ENCODE measurements around the gene TSPAN5. TPM values are rescaled to one million over a fixed set of nuclear protein-coding genes. Genes with fewer than 3 reads are reported as not detected.
A peak's percentile ranks its signal among the peaks of the same experiment; 100 is the strongest.

Gene TSPAN5
- total RNA-seq, 1 donor from 2014 or later: 42.6 TPM

DNA sequence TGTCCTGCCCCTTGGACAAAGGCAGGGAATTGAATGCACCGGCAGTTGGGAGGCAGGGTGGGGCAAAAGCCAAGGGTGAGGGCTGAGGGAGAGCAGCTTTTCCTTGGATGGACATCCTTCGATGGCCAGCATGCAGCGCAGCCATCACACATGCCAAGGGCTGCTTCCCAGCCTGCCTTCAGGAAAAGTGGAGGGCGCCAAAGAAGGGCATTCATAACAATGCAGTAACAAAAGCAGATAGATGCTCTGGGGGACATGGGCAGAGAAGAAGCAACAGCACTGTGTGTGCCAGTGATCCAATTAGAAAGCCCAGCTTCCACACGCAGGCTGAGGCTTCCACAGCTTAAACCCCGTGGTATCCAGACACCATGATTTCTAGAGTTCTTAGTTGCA is 71.5 kb downstream of the TSPAN5 start:
- no peak for DNase-seq (ENCODE audit: low spot score)

DNA sequence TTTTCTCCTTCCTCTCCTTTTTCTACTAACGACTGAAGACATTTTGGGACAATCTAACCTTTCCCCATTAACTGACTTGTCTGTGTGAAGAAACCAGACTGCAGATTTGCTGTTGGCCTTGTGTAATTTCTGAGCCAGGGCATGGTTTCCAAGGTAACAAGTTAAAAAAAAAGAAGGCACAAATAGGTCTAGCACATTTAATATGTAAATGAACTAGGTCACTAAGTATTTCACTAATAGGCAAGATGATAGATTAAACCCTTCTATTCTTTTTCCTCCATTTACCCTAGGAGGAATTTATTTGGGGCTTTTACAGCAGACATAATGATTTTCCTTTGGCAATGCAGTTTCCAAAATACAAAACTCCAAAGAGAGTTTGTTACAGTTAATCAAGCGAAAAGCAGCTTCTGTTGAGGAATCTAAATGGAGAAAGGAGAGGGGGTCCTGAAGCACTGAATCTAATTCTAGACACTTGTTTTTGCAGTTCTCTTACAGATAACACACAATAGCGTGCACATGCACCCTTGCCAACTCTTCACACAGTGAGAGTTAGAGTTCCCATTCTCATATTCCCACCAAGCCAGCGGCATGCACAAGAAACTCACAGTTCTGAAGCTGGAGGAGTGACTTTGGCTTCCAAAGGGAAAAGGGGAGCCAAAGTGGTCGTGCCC is 72.0 kb downstream of the TSPAN5 start:
- no peak for DNase-seq (ENCODE audit: low spot score)

DNA sequence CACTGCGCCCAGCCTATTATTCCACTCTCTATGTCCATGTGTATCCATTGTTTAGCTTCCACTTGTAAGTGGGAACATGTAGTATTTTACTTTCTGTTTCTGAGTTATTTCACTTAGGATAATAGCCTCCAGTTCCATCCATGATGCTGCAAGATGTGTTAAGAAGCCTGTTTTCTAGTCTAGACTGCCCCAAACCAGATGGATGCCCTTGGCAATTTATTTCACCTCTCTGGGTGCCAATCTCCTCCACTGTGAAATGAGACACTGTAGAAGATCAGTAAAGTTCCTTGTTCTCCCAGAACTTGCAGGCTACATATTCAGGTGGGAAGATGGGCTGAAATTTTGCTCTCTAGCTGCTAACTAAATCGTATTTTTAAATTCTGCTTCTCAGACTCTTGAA is 72.8 kb downstream of the TSPAN5 start:
- no peak for DNase-seq (ENCODE audit: low spot score)

DNA sequence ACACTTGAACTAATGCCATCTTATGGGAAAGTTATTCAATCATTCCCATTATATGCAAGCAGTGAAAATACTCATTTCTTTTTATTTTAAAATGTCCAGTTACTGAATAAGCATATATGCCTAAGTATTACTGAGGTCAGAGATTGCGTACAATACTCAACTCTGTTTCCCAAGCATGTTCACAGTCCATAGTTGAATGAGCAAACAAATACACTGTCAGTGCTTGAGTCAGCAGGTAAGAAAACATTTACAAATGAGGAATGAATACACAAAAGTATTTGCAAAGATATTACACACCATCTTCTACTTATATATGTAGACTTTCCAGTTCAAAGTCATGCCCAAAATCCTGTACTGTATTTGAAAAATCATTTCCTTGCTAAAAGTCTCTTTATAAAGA is 74.1 kb downstream of the TSPAN5 start:
- no peak for DNase-seq (ENCODE audit: low spot score)

DNA sequence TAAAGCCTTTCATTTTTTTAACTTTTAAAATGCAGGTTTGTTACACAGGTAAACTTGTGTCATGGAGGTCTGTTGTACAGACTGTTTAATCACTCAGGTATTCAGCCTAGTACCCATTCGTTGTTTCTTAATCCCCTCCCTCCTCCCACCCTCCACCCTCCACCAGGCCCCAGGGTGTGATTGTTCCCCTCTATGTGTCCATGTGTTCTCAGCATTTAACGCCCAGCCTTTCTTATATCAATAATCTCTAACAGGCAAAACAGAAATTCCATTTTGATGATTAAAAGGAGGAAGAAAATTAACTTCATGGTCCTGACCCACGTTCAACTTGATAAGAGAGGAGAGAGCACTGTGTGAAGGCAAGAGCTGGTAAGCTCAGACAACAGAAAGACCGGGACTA is 75.1 kb downstream of the TSPAN5 start:
- no peak for DNase-seq (ENCODE audit: low spot score)

DNA sequence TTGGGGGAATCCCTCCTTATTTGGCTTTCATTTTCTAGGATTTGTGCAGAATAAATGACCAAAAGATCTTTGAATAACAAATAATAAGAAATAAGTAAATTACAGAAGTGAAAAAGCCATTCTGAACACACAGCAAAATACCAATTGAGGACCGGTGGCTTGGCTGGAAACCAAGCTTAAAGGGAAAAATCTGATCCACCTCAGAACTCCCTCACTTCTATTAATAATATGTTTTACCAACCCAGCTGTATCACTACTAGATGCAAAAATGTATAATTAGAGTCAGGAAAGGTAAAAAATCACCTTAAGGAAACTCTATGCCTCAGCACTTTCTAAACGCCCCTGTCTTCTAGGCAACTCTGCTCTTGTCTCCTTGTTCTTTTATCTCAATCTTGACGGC is 77.3 kb downstream of the TSPAN5 start:
- DNase-seq (ENCODE audit: low spot score): no peak

DNA sequence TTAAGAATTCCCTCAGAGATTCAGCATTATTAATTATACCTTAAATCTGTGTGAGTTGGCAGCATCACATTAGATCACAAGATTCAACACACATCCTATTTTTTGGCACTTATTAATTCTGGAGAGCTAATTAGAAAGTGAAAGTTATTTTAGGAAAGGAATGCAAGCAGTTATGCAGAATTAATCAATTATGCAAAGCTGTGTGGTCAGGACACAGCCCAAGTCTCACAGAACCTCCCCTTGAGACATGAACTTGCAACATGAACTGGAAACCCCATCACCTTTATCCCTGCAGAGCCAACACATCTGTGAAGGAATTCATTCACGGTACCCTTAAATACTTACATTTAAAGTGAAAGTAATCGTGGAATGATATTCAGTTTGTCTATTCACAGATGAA is 80.5 kb downstream of the TSPAN5 start:
- DNase-seq (ENCODE audit: low spot score): no peak

DNA sequence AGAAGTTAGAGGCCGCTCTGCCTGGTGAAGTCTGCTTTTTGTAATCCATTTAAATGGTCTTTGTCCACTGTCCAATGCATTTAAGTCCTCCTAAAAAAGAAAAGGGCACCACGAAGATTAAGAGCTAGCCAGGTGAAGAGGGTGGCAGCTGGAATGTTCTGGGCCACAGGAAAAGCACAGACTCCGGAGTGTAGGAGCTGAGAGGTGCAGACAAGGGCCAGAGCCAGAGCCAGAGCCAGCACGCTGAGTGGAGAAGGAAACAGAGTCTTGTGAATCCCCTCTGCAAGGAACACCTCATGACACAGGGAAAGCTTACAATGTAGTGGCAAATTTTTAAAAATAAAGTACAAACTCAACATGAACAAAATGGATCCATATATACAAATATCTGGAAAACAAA is 83.6 kb downstream of the TSPAN5 start:
- DNase-seq (ENCODE audit: low spot score): no peak

DNA sequence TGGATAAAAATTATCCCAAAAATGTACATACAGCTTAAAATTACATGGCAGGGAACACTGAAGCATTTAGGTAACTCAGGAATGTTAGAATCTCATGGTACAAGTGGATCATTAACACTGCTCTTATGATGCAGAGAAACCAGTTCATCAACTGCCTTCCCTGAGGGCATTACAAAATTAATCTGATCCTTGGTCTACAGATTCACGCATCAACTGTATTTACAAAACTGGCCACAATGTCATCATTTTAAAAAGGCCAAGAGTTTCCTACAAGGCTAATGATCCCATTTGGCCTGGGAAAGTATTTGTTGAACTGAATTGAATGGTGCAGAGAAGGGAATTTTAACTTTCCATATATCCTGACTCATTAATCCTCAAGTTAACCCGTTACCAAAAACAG is 84.6 kb downstream of the TSPAN5 start:
- DNase-seq (ENCODE audit: low spot score): no peak

DNA sequence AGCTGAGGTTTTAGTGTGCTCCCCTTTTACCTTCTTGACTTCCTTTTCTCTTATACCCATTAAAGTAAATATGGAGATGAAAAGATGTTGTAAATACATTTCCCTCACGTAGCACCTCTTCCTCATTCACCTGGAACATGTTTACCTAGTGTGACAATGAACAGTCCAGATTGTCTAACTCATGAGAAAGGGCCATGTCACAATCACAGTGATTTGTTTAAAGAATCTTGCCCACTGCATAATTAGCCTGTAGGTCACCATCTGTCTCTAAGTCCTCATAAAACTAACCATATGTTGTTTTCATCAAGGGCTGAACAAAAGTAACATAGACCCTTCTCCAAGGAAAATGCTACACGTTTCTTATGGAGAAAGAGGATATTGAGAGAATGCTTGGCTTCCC is 85.7 kb downstream of the TSPAN5 start:
- no peak for DNase-seq (ENCODE audit: low spot score)

DNA sequence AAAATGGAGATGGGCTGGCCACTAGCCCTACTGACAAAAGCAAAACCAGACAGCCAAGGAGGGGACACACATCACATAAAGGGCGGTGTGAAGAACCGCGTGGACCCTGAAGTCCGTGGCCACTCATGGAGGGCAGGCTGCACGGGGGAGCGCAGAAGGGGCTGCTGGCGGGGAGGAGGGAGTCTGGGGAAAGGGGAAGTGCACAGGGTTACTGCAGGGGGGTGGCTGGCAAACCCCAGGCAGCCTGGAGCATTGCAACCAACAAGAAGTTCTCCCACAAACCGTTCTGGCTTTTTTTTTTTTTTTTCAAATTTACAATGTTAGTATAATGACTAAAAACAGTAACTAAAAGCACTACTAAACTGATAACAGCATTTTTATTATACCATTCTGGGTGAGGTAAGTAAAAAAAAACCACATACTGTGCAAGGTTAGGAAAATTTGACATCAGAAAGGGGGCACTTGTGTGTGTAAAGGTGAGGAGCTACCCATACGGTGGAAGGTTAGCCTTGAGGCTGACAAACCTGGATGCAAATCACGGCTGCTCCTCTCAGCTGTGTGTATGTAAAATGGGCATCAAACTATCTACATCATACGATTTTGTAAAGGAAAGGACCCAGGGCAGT is 87.1 kb downstream of the TSPAN5 start:
- no peak for DNase-seq (ENCODE audit: low spot score)

DNA sequence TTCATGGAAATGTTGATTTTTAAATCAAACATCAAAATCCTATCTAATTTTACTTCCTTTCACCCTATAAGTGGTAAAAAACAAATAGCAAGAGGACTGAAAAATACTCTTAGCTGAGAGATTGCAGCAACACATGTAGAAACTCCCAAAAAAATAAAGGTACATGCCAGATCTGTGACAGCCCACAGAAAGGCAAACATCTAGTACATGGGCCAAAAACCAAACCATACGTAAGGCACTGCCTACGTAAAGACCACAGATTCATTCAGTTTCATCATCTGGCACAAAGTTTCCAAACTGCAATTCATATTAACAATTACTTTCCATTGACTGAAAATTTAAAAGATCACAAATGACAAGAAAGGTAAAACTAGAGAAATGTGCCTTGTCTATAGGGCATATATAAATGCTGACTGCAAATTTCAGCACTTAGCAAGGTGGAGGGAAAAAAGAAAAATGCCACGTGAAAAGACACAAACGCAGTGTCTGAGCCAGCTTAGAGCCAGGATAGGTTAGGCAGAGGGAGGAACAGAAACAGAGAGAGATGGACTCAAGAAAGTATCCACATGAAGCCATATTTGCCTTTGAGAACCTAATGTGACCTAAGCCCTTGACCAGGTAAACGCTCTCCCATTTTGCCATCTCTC is 88.1 kb downstream of the TSPAN5 start:
- DNase-seq (ENCODE audit: low spot score): no peak

DNA sequence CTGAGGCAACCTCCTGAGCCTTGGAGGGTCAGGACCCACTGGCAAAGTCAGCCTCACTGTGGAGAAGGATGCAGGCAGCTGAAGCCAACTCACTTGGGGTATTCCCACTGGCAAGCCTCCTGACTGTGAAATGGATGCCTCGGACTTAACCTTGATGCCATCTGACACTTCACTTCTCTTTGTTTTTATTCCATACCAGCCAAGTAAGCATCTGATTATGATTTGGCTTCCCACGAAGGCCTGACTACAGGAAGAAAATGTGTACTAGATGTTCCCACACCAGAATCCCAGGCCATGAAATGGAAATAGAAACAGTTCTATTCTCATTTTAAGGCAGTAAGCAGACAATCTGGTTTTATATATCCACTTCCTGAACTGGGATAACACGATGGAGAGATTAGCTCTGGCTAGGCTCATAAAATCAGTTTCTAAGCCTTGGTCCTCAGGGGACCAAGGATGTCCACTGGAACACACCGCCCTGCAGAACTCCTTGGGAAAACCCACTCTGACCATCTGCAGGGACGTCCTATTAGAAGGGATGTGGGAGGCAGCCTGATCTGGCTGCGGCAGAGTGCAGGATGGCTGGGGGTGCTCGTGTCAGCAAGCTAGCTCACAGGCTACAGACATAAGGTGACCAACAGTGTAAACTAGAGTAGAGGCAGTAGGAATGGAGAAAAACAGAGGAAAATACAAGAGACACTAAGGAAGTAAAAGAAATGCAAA is 89.3 kb downstream of the TSPAN5 start:
- peak; percentile 43 for DNase-seq (ENCODE audit: low spot score)

DNA sequence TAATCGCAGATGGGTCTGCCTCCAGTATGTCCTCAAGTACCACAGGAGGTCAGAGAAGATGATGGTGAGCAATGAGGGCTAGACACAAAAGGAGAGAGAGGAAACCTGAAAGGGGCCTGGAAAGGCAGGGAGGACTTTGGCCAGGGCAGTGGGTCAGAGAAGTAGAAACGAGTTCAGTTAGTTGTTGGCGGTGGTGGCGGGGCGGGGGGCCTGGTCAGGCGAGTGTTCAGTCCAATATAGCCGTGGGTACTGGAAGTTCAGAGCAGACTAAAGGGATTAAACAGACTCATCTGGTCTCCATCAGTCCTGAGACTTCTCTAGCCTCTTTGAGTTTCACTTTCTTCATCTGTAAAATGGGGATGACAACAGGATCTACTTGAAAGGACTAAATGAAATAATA is 90.8 kb downstream of the TSPAN5 start:
- no peak for DNase-seq (ENCODE audit: low spot score)

DNA sequence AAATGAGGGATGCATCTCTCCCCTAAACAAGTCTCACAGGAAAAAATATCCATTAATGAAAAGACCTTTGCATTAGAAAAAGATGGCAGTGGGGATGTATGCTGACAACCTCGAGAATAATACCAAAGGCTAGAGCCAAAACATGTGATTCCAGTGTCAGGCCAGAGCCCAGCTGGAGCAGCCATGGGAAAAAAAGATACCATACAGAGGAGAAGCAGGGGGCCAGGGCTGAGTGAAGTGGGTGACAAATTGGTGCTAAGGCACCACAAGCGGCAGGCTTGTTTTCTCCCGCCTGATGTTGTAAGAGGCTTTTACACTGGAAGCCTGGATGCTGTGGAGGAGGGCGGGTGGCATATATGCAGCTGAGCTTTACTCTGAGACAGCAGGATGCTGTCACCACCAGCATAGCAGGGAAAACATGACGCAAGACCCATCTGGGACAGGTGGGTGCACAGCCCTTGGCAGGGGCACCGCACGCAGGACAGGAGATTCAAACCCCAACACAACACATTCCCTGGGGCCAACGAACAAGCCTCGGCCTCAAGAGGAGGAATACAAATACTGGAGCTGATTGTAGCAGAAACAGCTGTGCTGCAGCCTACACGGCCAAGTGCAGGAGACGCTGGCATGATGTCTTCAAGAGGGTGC is 91.9 kb downstream of the TSPAN5 start:
- DNase-seq (ENCODE audit: low spot score): peak; percentile 76

DNA sequence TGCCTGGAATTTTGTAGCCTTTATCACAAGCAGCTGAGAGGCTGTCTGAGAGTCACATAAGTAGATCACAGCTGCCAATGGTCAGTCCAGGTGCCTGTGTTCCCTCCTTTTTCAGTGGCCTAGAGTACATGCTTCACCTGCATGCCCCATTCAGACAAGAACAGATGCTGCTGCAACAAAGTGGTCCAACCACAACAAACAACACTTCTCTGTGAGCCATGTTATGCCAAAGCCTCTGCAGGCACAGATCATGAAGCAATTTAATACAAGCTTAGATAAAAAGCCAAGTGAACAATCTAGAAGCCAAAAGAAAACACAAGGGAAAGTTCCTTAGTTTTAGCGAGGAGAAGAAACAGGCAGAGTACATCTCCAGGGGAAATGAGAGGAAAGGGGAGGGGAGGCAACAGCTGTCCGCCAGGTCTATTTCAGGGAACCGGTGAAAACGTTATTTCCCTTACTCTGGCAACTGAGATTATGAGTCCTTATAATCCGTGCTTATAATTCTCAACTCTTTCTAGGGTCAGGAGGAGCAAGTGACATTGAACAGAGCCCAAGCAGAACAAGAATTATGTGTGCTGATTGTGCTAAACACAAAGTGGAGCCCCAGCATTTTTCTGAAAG is 92.6 kb downstream of the TSPAN5 start:
- DNase-seq (ENCODE audit: low spot score): peak; percentile 90

DNA sequence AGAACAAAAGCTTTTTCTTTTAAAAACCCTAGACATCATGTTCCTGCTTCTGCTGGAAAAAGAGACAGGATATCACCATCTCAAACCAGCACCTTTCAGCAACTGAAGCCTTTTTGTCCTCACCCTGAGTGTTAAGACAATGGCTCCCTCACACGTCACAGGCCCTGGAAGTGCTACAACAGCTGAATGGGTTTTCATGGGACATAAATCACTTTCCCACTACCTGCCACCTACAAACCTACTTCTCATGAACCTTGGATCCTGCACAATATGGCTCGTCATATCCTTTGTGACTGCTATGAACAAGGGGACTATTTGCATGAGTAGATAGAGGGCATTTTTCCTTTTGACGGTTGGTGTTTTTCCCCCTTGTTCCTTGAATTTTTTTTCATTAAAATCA is 93.6 kb downstream of the TSPAN5 start:
- DNase-seq (ENCODE audit: low spot score): no peak

DNA sequence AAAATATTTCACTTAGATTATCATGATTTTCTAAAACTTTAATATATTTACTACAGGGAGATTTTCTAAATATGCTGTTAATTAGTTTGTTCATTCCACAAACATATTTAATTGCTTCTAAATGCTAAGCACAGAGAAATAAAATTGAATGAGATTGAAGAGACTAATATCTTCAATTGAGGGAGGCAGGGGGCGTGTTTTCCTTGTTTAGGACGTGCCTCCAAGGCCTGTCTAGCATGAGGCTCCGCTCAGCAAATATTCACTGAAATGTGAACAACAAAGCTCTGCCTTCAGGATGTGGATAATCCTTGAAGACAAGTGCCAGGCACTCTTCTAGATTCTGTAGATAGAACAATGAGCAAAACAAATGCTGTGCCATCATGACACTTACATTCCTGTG is 98.1 kb downstream of the TSPAN5 start:
- DNase-seq (ENCODE audit: low spot score): no peak

DNA sequence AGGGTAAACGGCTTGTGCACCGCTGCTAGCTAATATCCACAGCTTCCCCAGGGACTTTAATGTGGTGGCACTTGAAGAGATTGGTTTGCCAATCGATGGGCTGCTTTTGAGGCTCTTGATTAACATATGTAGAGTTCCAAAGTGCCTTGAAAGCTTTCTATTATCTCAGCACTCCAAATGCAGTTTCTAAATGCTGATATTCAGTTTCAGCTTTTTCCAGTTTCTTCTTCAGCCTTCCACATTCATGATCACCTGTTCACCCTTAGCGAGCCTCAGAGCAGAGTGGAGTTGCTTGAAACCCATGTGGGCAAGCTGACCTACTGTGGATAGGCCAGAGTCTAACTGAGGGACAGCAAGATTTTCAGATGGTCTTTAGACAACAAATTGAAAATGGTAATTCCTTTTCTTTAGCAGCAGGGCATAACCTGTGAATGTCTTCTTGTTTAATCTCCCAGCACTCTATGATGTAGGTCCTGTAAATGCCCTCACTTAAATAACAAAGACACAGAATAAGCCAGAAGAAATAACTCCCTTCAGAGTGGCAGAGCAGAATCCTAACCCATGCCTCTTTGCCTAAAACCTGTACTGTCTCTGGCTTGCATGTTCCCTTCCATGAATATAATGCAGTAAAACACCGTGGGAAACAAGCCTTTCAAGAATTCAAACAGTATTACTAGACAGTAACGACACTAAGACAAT is 99.8 kb downstream of the TSPAN5 start:
- no peak for DNase-seq (ENCODE audit: low spot score)

DNA sequence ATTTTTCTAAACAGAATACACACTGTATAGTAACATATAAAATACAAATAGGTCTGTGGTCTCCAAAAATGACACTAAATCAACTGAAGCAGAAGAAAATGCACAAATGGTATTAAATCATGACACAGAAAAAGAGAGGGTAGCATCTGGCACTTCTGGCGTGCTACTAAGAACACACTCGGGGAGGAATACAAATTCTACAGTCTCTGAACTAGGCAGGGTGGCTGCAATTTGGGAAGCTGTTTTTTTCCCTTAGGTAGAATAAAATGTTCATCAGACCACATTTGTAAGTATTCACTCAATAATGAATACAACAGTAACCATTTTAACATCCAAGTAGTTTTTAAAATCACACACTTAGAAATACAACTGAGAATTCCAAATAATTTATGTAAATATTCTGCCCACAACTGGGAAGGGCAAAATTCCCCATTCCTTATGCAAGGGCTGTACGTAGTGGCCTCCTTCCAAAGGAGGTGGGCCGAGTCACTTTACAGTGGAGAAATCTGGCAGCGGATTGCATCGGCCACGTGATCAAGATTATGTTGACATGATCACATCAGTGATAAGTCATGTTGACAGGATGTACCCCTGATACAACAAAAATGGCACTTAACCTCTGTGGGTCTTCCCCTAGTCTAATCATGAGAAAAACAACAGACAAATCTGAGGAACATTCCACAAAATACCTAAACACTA is 101.1 kb downstream of the TSPAN5 start:
- DNase-seq (ENCODE audit: low spot score): no peak
